OCI-LY7 (cell line): ENCODE data around the gene FAAP20.

Experiments used
- CTCF ChIP-seq: fragments of 200-600 bp; sonication (generic); conservative IDR thresholded peaks from 2 replicates; pipeline ENCODE4 v1.5.1; 2014; ENCODE audit warnings: mild to moderate bottlenecking, antibody characterized with exemption, low read length, moderate library complexity, mixed read lengths
- EZH2phosphoT487 ChIP-seq: fragments of 200-600 bp; sonication (generic); IDR thresholded peaks from 2 replicates; pipeline ENCODE4 v1.6.1; 2018; ENCODE audit warnings: low read depth, borderline replicate concordance, mild to moderate bottlenecking, mixed run types, antibody characterized with exemption, low read length, moderate library complexity, mixed read lengths

- TF ChIP-seq CTCF (no peak), EZH2phosphoT487 (no peak)
Observed at GRCh38 chr1:2158272-2158671, 36.3 kb downstream of the FAAP20 start.
